GM21526 (cell line): ENCODE data around the gene SLC12A8.

Experiments
- ATAC-seq: cut with Tn5 transposase; IDR thresholded peaks from one replicate; pipeline ENCODE4 v1.9.1; 2021; ENCODE audit warnings: moderate library complexity; ENCODE audit not compliant: unreplicated experiment, low FRiP score

SLC12A8 gene

DNA sequence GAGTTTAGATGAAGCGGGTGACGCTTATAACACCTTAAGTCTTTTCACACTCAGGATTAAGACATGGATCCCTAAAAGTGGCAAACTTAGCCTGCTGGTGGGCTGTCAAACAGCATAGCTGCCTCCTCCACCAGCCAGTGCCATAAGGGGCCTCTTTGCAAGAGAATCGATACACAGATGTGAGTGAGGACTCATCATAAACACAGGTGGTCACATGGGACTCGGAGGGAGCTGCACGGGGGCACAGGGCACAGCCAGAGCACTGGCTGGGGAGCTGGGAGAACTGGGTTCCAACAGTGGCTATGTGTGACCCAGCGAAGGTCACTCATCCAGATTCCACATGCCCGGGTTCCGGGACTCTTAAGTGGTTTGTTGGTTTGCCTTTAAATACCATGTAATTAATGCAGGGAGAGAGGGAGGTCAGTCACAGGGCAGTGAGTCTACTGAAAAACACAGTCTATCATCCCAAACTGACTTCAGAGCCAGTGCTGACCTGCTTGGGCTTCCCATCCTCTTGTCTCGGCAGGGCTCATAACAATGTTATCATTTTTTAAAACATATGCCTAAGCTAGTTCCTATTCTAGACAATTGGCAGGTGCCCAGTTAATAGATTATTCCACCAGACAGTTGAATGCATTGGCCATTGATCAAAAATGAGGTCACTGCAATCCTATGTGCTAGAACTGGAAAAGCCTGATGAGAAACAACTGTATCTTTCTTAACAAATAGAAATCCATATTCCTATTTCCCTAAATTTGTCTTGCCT lies 51.8 kb downstream of the SLC12A8 start:
- no peak for ATAC-seq

DNA sequence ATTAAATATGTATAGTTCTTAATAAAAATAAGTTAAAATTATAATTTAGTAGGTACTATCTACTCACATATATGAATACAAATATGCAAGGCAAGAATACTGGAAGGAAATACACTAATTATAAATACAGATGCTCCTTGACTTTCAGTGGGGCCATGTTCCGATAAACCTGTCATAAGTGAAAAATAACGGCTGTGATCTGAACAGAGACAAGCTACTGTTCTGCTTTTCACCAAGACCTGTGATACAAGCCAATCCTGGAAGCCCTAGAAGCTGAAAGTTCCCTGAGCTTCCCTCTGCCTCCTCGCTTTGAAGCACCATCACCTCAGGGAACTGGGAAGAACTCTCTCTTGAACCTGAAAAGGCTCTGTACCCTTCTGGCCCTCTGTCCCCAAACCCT lies 55.4 kb downstream of the SLC12A8 start:
- no peak for ATAC-seq

DNA sequence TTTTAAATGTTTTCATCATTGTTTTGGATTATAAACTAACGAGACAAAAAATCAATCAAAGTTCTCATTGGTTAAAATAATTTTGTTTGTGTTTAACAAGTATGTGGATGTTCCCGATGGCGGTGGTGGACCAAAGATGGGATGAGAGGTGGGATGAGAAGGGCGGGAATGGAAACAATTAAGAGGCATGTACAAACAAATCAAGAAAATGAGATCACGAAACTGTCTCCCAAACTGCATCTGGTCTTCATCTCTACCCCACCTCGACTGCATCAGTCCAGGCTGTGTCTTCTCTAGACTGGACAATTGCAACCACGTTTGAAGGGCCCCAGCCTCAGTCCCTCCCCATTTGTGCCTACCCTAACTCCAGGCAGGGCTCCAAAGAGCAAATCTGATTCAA lies 56.1 kb downstream of the SLC12A8 start:
- ATAC-seq: no peak

DNA sequence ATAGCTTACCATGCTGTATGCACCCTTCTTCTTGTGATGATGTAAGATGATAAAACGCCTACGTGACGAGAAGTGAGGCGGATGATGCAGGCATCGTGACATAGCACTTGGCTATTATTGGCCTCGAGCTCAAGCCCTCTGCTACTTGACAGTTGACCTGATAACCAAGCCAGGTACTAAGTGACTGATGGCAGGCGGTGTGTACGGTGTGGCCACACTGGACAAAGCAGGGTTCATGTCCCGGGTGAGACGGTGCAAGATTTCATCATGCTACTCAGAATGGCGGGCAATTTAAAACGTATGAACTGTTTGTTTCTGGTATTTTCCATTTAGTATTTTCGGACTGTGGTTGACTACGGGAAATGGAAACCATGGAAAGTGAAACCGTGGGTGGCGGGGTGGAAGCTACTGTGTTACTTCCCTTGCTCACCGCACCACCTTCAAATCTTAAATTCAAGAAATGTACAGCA lies 57.7 kb downstream of the SLC12A8 start:
- ATAC-seq: no peak

DNA sequence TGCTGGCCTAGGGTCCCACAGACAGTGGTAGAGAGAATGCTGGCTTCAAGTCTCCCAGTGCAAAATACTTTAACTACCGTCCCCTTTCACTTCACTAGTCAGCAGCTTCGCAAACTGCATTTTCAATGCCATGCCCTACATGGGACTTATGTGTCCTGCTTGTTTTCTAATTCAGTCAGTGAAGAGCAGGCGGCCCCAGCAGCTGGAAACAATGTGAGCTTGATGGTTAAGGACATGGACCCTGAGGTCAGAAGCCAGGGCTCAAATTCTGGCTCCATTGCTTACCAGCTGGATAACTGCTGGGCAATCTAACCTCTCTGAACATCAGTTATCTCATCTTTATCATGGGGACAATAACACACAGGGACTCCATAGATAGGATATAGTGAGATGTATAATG lies 58.4 kb downstream of the SLC12A8 start:
- ATAC-seq: no peak

DNA sequence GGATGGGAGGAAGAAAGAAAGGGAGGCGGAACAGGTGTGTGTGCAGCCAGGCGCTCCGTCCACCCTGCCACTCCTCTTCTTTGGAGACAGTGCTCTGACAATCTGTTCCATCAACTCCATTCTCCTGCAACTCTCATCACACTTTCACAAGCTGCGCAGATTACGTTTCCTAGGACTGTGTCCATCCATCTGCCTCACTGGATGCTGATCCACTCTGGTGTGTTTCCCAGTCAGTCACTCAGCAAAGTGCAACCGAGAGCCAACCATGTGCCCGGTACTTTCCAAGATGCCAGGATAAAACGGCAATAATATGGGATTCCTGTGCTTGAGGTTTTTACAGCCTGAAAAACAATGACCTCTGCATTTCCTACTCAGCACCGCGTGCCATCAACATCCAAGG lies 59.6 kb downstream of the SLC12A8 start:
- ATAC-seq: no peak

DNA sequence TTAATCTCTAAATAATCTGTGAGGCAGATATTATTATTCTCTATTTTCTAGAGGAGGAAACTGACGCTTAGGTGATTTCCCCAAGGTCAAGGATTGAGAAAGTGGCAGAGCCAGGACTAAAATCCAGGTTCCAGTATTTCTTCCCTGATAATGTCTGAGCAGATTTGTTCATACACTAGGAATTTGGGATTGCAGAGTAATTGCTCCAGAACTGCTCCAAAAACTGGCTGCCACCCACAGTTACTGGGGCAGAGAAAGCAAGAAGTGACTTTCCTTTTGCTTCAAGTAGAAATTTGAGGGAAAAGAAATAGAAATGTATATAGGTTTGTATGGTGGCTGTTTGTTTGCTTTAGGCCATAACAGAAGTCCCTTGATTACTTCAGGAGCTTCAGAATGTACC lies 60.6 kb downstream of the SLC12A8 start:
- ATAC-seq: no peak

DNA sequence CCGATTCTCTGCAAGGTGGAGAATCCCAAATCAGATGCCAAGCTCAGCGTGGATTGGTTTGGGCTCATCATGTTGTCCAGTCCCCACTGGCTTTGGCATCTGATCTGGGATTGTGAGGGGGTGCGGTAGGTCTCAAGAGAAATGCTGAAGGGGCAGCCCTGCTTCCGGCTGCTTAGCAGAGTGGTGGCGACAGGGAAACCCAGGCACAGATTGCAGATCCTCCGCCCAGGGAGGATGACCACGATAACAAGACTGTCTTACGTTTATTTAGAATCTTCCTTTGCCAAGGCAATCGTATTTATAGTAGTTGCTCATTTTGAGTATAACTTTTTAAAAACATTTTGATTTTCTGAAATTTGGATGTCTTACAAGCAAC lies 61.1 kb downstream of the SLC12A8 start:
- ATAC-seq: no peak

DNA sequence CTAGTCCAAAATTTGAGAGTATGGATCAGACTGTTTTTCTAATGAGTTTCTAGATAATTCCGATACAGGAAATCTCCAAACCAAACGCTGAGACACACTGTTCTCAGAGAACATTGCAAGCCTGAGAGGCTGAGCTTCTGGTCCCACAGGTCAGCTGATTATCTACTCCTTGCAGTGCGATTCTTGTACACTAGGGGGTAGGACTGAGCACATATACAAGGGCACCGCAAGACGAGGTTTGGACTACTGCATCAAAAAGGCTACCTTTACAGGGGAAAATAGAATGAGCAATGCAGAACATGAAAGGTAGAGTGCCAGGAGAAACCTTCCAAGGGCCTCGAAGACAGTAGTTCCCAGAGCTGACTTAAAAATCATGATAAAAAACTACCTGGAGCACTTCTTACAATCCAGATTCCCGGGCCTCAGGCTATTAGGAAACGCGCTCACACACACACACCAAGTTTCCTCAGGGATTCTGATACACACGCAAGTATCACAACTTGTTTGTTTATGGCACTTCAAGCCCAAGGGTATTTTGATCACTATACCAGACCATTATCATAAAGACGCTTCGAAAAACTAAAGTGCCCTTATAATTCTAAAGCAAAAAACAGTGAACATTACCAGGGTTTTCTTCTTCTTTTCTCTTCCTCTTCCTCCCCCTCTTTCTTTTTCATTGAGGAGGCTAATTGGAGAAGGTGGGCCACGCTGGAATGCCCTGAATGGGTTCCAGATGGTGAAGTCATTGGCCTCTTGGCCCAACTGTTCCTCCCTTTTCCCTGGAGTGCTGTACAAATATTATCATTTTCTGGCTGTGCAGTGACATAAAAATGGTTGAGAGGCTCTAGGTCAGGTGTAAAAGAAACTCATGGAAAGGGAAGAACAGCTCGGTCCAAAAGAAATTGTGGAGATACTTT lies 61.8 kb downstream of the SLC12A8 start:
- ATAC-seq: no peak

DNA sequence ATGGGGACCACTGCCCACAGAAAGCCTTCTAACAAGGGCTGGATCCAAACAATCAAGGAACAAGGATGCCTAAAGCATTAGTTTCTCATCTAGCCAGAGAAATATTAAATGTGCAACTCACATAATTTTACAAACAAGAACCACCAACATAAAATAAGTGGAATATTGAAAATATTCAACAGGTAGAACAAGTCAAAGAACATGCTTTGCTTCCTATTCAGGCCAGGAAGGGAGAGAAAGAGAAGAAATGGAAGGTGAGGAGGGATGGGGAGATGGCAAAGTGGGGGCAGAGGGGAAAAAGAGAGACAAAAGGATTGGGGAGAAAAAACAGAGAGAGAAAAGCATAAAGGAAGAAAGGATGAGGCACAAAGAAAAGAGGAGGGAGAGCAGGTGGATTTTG lies 63.1 kb downstream of the SLC12A8 start:
- no peak for ATAC-seq

DNA sequence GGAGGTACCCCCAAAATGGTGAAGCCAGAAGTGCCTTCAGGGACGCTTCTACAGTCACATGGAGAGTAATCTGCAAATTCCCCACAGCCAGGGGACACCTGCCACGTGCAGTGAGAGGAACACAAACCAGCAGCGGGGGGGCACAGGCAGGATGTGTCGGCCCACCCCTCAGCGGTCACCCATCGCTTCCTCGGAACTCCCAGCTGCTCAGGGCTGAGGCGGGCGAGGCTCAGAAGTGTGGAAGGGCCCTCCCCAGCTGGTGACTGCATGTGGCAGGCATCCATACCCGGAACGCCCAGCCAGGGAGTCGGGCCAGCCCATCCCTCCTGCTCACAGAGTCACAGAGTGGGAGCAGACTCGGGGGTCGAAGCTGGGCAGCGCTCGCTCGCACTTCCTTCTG lies 63.7 kb downstream of the SLC12A8 start:
- ATAC-seq: no peak

DNA sequence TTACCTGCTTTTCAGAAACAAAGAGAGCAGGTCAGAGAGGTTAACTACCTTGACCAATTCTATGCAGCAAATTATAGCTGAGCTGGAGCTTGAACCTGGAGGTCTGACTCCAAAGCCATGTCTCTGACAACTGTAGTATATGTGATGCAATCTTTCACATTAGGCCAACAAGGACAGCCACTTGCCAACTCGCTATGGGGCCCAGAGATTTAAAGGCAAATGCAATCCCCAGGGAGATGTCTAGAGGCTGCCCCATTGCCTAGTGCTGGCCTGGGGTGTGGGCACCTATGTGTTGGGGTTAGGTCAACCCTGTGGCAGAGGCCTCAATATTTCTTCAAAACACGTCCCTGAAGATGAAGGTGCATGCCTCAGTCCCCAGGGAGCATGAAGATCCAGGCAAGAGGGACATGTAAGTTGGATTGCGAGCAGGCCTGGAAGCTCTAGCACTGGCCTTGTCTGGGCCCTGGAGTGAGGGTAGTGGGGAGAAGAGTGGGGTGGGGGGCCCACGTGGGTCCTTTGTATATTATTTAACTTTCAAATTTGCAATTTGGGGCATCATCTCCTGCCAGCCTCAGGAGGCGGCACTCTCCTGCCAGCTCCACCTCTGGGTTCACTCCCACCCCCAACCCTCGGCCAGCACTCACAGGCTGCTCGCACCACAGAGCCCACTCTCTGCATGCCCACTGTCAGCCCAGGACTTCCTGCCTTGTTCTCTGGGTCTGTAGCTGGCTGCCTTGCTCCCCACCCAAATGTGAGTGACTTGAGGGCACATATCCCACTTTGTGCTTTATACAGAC lies 64.3 kb downstream of the SLC12A8 start:
- ATAC-seq: no peak

DNA sequence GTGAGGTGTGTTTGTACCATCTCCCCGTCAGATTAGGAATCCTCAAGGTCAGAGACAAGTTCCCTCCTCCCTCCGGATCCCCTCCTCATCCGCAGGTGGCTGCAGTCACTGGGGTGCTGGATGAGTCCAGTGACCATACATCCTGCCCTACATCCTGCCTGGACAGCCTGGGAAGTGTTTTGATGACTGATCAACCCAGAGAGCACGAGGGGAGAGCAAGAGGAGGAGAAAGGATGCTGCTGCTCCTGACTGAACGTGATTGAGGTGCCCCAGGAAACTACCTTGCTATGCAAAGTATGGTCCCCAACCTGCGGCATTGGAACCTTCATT lies 65.1 kb downstream of the SLC12A8 start:
- no peak for ATAC-seq

DNA sequence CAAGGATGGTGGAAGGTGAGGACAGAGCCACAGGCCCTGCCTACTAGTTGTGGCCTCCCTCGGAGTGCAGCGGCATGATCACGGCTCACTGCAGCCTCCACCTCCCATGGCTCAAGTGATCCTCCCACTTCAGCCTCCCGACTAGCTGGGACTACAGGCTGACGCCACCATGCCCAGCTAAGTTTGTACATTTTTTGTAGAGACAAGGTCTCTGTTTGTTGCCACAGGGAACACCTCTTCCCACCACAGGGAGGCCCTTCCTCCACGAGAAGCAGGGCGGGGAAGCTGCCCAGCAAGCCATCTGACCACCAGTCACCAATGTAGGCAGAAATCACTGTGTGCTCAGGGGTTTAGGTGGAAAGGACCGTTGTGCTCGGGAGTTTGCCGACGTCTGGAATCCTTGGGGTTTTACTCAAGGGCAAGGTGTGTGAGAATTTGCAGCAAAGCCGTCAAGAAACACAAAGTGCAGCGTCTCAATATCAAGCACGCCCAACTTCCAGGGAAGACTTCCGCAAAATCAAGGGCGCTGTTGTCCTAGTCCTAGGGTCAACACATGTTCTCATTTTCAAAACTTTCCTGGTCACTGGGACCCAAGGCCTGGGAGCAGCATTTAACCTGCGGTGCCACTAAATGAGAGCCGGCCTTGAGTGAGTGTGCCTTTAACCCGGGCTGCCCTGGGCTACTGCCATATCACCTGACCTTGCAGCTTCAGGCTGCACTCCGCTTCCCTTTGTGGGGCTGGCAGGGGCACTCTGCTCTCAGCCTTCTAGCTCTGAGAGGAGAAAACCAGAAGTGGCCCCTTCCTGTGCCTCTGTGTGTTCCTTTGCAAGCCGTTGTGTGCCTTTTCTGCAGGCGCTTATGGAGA lies 65.7 kb downstream of the SLC12A8 start:
- ATAC-seq: no peak

DNA sequence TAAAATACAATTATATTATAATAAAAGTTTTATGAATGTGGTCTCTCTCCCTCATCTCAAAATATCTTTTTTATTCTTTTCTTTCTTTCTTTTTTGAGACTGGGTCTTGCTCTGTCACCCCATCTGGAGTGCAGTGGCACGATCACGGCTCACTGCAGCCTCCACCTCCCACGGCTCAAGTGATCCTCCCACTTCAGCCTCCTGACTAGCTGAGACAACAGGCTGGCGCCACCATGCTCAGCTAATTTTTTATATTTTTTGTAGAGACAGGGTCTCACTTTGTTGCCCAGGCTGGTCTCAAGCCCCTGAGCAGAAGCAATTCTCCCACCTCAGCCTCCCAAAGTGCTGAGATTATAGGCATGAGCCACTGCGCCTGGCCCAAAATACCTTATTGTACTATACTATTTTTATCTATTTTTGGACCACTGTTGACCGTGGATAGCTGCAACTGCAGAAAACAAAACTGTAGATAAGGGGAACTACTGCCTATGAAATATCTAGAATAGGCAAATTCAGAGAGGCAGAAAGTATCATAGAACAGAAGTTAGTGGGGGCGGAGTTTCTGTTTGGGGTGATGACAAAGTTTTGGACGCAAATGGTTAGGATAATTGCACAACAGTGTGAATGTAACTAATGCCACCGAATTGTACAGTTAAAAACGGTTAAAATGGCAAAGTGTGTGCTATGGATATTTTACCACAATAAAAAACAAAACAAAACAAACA lies 66.6 kb downstream of the SLC12A8 start:
- ATAC-seq: no peak

DNA sequence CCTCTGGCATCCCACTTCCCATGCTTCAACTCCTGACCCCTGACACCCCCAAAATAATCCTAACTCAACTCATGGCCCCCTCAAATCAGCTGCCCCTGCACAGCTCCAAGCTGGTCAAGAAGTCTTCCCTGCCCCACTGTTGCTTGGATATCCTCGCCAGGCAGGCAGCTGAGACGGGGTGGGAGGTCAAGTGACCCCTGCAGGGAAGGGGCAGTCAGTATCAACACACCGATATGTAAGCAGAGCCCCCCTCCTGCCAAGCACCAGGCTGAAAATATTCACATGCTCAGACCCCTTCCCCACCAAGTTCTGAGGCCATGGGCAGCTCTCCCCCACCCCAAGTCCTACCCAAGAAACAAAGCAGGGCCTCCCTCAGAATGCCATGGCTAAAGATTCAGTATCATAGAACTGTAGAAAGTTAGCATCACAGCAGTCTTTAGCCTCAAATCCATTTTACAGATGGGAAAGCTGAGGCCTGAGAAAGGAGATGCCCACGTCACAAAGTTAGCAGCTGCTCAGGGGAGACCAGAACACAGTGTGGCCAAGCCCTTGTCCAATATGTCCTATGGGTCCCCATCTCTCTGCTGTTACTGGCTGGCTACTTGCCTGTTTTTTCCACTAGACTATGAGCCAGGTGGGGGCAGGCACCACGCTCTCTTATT lies 67.8 kb downstream of the SLC12A8 start:
- no peak for ATAC-seq

DNA sequence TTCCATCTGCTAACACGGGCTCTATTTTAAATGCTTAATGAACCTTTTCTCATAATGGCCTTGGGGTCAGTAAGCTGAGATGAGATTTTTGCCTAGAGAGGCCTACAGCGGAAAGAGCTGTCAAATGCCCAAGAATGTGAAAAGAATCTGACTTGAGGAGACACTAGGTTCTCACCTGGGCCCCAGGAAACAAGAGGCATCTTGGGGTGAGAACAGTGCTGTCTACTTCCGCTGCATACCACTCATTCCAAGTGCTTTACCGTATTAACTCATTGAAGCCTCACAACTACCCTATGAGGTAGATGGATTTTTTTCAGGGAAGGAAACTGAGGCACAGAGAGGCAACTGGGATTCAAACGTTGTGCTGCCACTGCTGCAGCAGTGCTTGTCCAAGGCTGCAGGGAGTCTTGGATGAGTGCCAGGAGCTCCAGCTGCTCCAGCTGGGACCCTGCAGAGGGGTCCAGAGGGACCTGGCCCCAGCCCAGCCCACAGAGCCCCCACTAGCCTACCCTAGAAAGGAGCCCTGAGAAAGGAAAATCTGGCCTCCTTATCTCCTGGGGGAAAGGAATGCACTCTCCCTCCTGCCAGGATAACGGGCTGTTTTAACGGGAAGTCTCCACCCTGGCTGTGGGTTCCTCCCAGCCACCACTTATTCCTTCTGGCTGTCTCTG lies 68.4 kb downstream of the SLC12A8 start:
- no peak for ATAC-seq

DNA sequence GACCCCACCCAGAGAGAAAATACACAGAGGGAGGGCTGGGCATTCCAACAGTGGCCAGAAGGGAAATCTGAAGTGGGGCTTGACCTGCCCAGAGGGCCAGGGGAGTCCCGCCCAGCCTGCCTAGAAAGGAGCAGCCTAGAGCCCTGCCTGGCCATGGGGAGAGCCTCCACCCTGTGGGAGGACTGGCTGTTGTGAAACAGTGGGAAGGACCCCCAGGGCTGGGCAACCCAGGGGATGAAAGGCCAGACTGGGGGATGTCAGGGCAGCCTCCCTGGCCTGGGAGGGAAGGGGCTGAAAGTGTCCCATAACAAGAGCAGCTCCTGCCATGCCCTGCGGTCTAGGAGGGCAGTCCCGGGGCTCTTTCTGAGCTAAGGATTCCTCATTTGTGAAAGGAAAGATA lies 69.0 kb downstream of the SLC12A8 start:
- ATAC-seq: no peak

DNA sequence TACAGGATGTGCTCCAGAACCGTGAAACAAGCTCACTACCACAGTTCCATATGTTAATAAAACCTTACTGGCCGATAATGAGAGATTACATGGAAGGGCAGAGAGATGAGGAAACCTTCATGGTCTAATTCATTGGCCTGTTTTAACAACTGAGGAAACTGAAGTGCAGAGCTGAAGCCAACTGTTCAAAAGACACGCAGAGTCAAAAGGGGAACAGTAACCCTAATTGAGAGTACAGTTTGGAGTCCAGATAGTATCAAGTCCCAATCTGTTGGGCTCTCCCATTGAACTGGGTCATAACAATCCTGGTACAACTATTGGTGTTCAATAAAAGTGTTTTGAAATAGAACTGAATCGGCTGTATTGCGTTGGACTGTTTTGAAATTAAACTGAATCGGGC lies 69.6 kb downstream of the SLC12A8 start:
- no peak for ATAC-seq
